ENCODE data around the gene PLCB4. TPM values are rescaled to one million over a fixed set of nuclear protein-coding genes. Genes with fewer than 3 reads are reported as not detected.

The PLCB4 gene
- total RNA-seq, 2 experiments from 2014 or later: not detected

- intact Hi-C loops (cut with micrococcal nuclease; ENCODE audit: unreplicated experiment): no loop called here
- TF ChIP-seq, protein P1, sequence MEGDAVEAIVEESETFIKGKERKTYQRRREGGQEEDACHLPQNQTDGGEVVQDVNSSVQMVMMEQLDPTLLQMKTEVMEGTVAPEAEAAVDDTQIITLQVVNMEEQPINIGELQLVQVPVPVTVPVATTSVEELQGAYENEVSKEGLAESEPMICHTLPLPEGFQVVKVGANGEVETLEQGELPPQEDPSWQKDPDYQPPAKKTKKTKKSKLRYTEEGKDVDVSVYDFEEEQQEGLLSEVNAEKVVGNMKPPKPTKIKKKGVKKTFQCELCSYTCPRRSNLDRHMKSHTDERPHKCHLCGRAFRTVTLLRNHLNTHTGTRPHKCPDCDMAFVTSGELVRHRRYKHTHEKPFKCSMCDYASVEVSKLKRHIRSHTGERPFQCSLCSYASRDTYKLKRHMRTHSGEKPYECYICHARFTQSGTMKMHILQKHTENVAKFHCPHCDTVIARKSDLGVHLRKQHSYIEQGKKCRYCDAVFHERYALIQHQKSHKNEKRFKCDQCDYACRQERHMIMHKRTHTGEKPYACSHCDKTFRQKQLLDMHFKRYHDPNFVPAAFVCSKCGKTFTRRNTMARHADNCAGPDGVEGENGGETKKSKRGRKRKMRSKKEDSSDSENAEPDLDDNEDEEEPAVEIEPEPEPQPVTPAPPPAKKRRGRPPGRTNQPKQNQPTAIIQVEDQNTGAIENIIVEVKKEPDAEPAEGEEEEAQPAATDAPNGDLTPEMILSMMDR (conservative IDR thresholded peaks at IDR 0.05; ENCODE audit: low read length): no peak
- TF ChIP-seq EZH2phosphoT487 (IDR thresholded peaks at IDR 0.05; ENCODE audit: borderline replicate concordance, low read depth, low read length): no peak
- Histone ChIP-seq H3K4me2 (ENCODE audit: low read length) (no peak overlapping the region), H3K9me3 (ENCODE audit: low read length) (no peaks in the 10 kb centered on the region), H3K4me3 (ENCODE audit: low read depth, low read length, poor library complexity, severe bottlenecking) (no peak overlapping the region), H3K36me3 (ENCODE audit: insufficient read depth, low read length) (no peaks in the 10 kb centered on the region), H3K27ac (ENCODE audit: low read depth, low read length, poor library complexity, severe bottlenecking) (no peak overlapping the region), H4K20me1 (ENCODE audit: insufficient read depth, low read length) (no peaks in the 10 kb centered on the region), H3K4me1 (ENCODE audit: insufficient read depth, low read length, poor library complexity, severe bottlenecking) (no peaks in the 10 kb centered on the region), H3K9me2 (ENCODE audit: insufficient read depth, low read length) (no peaks in the 10 kb centered on the region), H3K79me2 (ENCODE audit: insufficient read depth, low read depth, low read length) (no peaks in the 10 kb centered on the region), H2AFZ (ENCODE audit: low read length) (no peak overlapping the region)
- DNase-seq (ENCODE audit: low spot score): no peak
- no TSS peak for BruUV-seq (replicated peaks)
- ChIA-PET CTCF (ENCODE audit: unreplicated experiment) (no interaction called here), POLR2A (no interaction called here)
These were observed 63.0 kb downstream of the PLCB4 start for GRCh38 chr20:9131841-9132240.

DNA sequence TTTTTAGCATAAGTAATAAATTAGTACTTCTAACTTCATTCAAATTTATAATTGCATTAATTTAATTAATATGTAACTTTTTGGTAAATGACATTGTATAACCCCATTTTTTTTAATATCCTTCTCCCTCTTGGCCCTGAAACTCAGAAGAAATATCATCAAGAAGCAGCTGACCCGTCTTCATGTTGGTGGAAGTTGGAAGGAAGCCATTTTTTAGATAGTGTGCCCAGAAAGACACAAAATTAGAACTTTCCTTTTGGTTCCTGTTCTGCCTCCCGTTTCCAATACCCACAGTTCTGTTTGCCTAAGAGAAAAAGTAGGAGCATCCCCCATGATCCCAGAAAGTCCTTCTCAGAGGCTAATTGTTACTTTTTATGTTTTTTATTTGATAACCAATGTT, 65.5 kb downstream of the PLCB4 start:
- H3K4me2 ChIP-seq (ENCODE audit: low read length): no peak overlapping the region
- H3K79me2 ChIP-seq (ENCODE audit: insufficient read depth, low read depth, low read length): no peaks in the 10 kb centered on the region
- H3K36me3 ChIP-seq (ENCODE audit: insufficient read depth, low read length): no peaks in the 10 kb centered on the region
- H2AFZ ChIP-seq (ENCODE audit: low read length): no peak overlapping the region
- no peaks in the 10 kb centered on the region for H3K9me2 ChIP-seq (ENCODE audit: insufficient read depth, low read length)
- BruUV-seq (replicated peaks): no TSS peak
- no peak for DNase-seq (ENCODE audit: low spot score)
- intact Hi-C loops (cut with micrococcal nuclease; ENCODE audit: unreplicated experiment): no loop called here
- ChIA-PET POLR2A (no interaction called here), CTCF (ENCODE audit: unreplicated experiment) (no interaction called here)
- H3K9me3 ChIP-seq (ENCODE audit: low read length): no peaks in the 10 kb centered on the region
- H3K4me1 ChIP-seq (ENCODE audit: insufficient read depth, low read length, poor library complexity, severe bottlenecking): no peaks in the 10 kb centered on the region
- no peak overlapping the region for H3K27ac ChIP-seq (ENCODE audit: low read depth, low read length, poor library complexity, severe bottlenecking)
- H3K4me3 ChIP-seq (ENCODE audit: low read depth, low read length, poor library complexity, severe bottlenecking): no peak overlapping the region
- H4K20me1 ChIP-seq (ENCODE audit: insufficient read depth, low read length): no peaks in the 10 kb centered on the region
- TF ChIP-seq, protein P1 (conservative IDR thresholded peaks at IDR 0.05; ENCODE audit: low read length): no peak
- no peak for TF ChIP-seq EZH2phosphoT487 (IDR thresholded peaks at IDR 0.05; ENCODE audit: borderline replicate concordance, low read depth, low read length)

DNA sequence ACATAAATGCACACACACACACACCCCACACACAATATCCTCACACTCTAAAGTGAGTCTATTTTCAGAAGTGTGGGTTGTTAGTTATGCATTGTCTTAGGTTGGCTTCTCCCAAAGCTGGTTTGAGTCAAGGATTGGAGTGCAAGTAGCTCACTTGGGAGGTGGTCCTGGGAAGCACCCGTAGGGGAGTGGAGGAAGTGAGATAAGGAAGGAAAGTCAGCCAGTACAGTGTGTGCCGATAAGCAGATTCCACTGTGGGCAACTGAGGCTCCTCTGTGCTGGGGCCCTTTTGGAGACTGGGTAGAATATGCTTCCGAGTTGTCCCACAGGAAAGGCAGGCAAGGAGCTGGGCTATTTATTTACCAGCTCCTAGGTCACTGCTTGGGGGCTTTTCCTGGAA, 67.2 kb downstream of the PLCB4 start:
- no peaks in the 10 kb centered on the region for H3K9me2 ChIP-seq (ENCODE audit: insufficient read depth, low read length)
- no TSS peak for BruUV-seq (replicated peaks)
- POLR2A ChIA-PET: interaction anchor here (1.0 to 2.0 kb wide), 2 partner anchors 9 to 13 kb away, joined by 3 to 6 read pairs; no protein-coding TSS in a partner anchor

More for the DNA sequence above, 67.2 kb downstream of the PLCB4 start:
- CTCF ChIA-PET (ENCODE audit: unreplicated experiment): no interaction called here
- H3K79me2 ChIP-seq (ENCODE audit: insufficient read depth, low read depth, low read length): no peaks in the 10 kb centered on the region
- no peak overlapping the region for H3K4me3 ChIP-seq (ENCODE audit: low read depth, low read length, poor library complexity, severe bottlenecking)
- H2AFZ ChIP-seq (ENCODE audit: low read length): no peak overlapping the region
- no peaks in the 10 kb centered on the region for H3K9me3 ChIP-seq (ENCODE audit: low read length)
- TF ChIP-seq EZH2phosphoT487 (IDR thresholded peaks at IDR 0.05; ENCODE audit: borderline replicate concordance, low read depth, low read length): no peak
- no peaks in the 10 kb centered on the region for H3K4me1 ChIP-seq (ENCODE audit: insufficient read depth, low read length, poor library complexity, severe bottlenecking)
- no peaks in the 10 kb centered on the region for H3K36me3 ChIP-seq (ENCODE audit: insufficient read depth, low read length)
- intact Hi-C loops (cut with micrococcal nuclease; ENCODE audit: unreplicated experiment): no loop called here
- no peak overlapping the region for H3K4me2 ChIP-seq (ENCODE audit: low read length)
- no peak for DNase-seq (ENCODE audit: low spot score)
- H4K20me1 ChIP-seq (ENCODE audit: insufficient read depth, low read length): no peaks in the 10 kb centered on the region
- H3K27ac ChIP-seq (ENCODE audit: low read depth, low read length, poor library complexity, severe bottlenecking): no peak overlapping the region

Data from OCI-LY7 (cell line).